GM08714 (cell line): ENCODE data around the gene CPA2.

Source experiments
- H3K4me3 ChIP-seq: fragments of 200-500 bp; sonication (Bioruptor generic); 2 replicates; pipeline ENCODE4 v1.5.1; 2014; ENCODE audit warnings: mild to moderate bottlenecking, low read length, inconsistent platforms
- ZNF274 ChIP-seq: IDR thresholded peaks from 2 replicates; pipeline ENCODE4 v1.6.1; 2012; ENCODE audit warnings: mild to moderate bottlenecking, low read depth, low read length

Gene CPA2

GRCh38 chr7:130272381-130273080 is 5.9 kb downstream of the CPA2 start:
- H3K4me3 ChIP-seq = no peak overlapping the region
- no peak for TF ChIP-seq ZNF274

- H3K4me3 ChIP-seq = no peak overlapping the region
- no peak for TF ChIP-seq ZNF274
These were observed 6.6 kb downstream of the CPA2 start for GRCh38 chr7:130273081-130273932.

GRCh38 chr7:130273933-130274255 is 7.2 kb downstream of the CPA2 start:
- no peak for TF ChIP-seq ZNF274
- H3K4me3 ChIP-seq = no peak overlapping the region

- no peak for TF ChIP-seq ZNF274
- no peak overlapping the region for H3K4me3 ChIP-seq
These were observed 7.6 kb downstream of the CPA2 start for GRCh38 chr7:130274296-130274695.

- no peak overlapping the region for H3K4me3 ChIP-seq
- TF ChIP-seq ZNF274 = no peak
These were observed 8.4 kb downstream of the CPA2 start for GRCh38 chr7:130274983-130275591.

- no peak for TF ChIP-seq ZNF274
- no peak overlapping the region for H3K4me3 ChIP-seq
These were observed 9.2 kb downstream of the CPA2 start for GRCh38 chr7:130275826-130276297.

GRCh38 chr7:130276796-130277762 is 10.4 kb downstream of the CPA2 start:
- H3K4me3 ChIP-seq = no peak overlapping the region
- TF ChIP-seq ZNF274 = no peak

GRCh38 chr7:130277763-130278643 is 11.3 kb downstream of the CPA2 start:
- H3K4me3 ChIP-seq = no peak overlapping the region
- no peak for TF ChIP-seq ZNF274

GRCh38 chr7:130278860-130279259 is 12.2 kb downstream of the CPA2 start:
- H3K4me3 ChIP-seq = no peak overlapping the region

GRCh38 chr7:130279286-130279685 is 12.6 kb downstream of the CPA2 start:
- TF ChIP-seq ZNF274 = no peak

More at GRCh38 chr7:130278860-130279259, 12.2 kb downstream of the CPA2 start:
- no peak for TF ChIP-seq ZNF274

GRCh38 chr7:130279906-130280305 is 13.2 kb downstream of the CPA2 start:
- H3K4me3 ChIP-seq = no peak overlapping the region
- no peak for TF ChIP-seq ZNF274

More at GRCh38 chr7:130279286-130279685, 12.6 kb downstream of the CPA2 start:
- no peak overlapping the region for H3K4me3 ChIP-seq

- no peak for TF ChIP-seq ZNF274
- H3K4me3 ChIP-seq = no peak overlapping the region
These were observed 14.6 kb downstream of the CPA2 start for GRCh38 chr7:130281260-130281659.

- TF ChIP-seq ZNF274 = no peak
- H3K4me3 ChIP-seq = no peak overlapping the region
These were observed 20.2 kb downstream of the CPA2 start for GRCh38 chr7:130286881-130287280.
